ENCODE results near the gene FUOM.

FUOM gene

GRCh38 chr10:133353202-133353959 is 4.4 kb downstream of the FUOM start:
- DNase-seq (ENCODE audit: low spot score) (no peak), FAIRE-seq (no peak)

- DNase-seq (ENCODE audit: low spot score) (no peak), FAIRE-seq (no peak)
These were observed 6.2 kb downstream of the FUOM start for GRCh38 chr10:133351408-133352318.

DNA sequence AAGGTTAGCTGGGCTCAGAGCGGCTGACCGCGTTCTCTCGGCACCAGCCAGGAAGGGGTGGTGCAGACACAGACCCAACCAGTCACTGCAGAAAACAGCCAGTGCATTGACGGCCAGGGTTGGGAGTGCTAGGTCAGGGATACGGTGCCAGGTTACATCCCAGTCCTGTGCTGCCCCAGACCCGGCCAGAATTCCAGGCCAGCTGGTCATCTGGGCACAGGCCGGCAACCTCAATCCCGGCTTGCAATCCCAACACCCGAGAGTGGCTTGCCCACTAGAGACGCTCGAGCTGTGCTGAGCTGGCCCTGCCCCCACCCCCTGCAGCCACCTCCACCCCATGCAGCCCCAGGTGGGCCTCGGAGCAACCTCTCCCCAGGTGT is 6.9 kb downstream of the FUOM start:
- DNase-seq (ENCODE audit: low spot score), result no peak

GRCh38 chr10:133350283-133350949 is 7.4 kb downstream of the FUOM start:
- no peak for DNase-seq (ENCODE audit: low spot score)
- no peak for FAIRE-seq

More for the DNA sequence above, 6.9 kb downstream of the FUOM start:
- FAIRE-seq, result no peak

DNA sequence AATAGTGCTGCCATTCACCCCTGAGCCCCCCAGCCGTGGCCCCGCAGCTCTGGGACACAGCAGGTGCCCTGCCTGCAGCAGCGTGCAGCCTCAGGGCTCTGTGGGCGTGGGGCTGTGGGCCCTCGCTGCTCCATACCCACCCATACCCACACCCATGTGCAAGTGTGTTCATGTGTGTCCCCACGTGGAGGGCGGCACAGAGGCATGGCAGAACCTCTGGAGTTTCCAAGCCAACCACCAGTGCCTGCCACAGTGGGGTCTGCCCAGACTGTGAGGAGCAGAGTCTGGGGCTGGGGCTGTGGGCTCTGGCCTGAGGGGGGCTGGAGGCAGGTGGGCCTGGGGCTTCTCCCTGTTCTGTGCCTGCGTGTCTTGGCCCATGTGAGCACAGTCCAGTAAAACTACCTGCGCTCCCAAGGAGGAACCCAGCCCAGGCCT is 8.2 kb downstream of the FUOM start:
- no peak for DNase-seq (ENCODE audit: low spot score)
- no peak for FAIRE-seq

DNA sequence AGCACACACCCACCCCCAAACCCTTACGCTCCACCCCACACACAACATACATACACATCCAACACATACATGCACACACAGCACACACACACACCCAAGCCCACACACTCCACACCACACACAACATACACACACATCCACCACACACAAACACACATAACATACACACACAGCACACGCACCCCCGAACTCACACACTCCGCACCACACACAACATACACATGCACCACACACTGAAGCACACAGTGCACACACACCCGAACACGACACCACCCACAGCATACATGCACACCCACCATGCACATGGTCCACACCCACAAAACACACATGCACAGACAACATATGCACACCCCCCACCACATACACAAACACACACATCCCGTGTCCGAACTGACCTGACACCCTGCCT is 8.7 kb downstream of the FUOM start:
- DNase-seq (ENCODE audit: low spot score), result no peak
- peak; percentile 87 for FAIRE-seq

GRCh38 chr10:133347710-133348517 is 9.9 kb downstream of the FUOM start:
- FAIRE-seq, result no peak

DNA sequence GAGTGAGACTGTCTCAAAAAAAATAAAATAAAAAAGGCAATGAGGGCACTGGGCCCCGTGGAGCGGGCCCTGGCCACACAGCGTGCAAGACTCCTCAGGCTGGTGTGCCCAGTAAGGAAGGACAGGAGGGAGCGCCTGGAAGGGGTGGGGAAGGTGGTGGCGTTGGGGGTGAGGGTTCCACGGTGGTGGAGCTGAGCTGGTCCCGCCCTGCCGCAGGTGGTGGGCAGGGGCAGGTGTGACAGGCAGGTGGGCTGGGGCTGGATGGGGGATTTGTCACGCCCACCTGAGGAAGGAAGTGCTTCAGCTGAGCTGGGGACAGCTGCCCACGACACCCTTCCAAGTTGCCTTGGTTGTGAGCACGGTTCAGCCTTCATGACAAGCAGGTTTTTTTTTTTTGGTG is 11.4 kb downstream of the FUOM start:
- FAIRE-seq, result no peak
- DNase-seq (ENCODE audit: low spot score), result no peak

More at GRCh38 chr10:133347710-133348517, 9.9 kb downstream of the FUOM start:
- no peak for DNase-seq (ENCODE audit: low spot score)

DNA sequence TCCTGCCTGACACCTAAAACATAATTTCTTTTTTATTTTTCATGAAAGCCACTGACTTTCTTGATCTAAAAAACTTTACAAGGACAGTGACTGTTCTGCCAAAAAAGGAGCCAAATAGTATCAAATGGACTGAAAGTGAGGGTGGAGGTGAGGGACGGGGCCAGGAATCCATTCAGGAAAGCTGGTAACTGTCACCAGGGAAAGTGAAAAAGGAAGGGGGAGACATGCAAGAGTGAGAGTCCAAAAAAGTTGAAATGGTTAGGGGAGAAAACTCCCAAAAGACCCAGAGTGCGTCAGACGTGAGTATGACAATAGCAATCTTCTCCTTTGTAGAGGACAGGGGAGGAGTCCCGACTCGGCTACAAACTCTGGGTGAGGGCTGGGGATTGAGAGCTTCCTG is 13.6 kb downstream of the FUOM start:
- DNase-seq (ENCODE audit: low spot score) (no peak), FAIRE-seq (no peak)

GRCh38 chr10:133343558-133343957 is 14.3 kb downstream of the FUOM start:
- no peak for DNase-seq (ENCODE audit: low spot score)
- no peak for FAIRE-seq

DNA sequence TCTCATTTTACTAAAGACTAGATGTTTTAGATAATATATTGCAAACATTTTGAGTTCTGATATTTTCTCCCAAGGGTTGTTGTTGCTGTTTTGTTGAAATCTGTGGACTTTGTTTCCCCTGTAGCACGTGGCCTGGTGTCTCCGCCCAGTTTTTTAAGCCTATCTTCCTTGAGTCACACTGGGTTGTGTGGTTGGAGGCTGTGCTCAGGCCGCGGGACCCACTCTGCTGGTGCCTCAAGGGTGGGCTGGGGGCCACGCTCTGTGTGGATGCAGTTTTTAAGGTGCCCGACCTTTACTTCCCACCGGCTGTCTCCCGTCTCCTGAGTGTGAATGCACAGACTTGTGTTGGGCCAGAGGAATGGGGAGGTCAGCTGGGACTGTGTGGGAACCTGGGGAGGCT is 14.9 kb downstream of the FUOM start:
- DNase-seq (ENCODE audit: low spot score), result no peak
- no peak for FAIRE-seq

- DNase-seq (ENCODE audit: low spot score) (no peak), FAIRE-seq (no peak)
These were observed 15.8 kb downstream of the FUOM start for GRCh38 chr10:133341983-133342382.

DNA sequence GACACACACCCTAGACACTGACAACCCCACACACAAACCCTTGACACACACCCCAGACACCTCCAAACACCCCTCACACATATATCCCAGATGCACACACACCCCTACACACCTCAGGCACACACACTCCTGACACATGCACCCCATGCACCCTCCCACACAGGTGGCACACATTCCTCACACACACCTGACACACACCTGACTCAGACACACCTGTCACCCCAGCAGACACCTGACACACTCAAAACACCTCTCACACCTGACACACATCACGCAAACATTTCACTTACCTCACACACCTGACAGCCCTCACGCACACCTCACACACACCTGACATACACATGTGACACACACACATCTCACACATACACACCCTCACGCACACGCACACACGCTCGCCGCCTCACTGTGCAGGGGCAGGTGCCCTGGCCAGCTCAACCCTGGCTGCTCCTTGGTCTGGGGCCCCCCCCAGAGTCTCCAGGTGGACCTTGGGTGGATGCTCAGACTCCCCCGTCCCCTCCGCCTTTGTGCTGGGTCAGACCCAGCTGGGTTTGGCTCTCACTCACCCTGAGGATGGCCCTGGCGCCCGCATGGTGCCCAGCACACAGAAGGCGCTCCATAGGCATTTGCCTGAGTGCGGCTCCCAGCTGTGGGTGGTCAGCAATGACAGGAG is 18.0 kb downstream of the FUOM start:
- DNase-seq (ENCODE audit: low spot score) (no peak), FAIRE-seq (no peak)

DNA sequence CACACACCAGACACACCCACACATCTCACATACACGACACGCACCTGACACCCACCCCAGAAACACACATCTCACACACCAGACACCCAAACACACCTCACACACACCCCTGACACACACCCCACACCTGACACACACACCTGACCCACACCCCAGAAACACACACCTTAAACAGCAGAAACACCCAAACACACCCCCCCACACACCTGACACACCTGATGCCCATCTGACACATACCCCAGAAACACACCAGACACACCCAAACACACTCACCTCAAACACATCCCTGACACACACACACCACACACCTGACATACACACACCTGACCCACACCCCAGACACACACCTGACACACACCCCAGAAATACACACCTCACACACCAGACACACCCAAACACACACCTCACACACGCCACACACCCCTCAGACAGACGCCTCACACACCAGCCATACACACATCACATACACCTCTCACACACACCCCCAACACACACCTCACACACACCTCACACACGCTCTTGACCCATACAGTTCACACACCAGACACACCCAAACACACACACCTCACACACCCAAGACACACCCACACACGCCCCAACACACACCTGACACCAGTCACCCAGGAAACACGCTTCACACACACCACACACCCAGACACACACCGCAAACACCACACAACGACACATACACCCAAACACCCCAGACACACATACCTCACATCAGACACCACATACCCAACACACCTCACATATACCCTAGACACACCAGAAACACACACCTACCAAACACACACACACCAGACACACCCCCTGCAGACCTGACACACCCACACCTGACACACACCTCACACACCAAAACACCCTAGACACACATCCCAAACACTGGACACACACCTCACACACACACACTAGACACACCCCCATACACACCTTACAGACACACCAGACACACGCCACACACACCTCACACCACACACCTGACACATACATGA is 19.4 kb downstream of the FUOM start:
- no peak for DNase-seq (ENCODE audit: low spot score)
- FAIRE-seq, result peak; percentile 82

GRCh38 chr10:133337370-133337725 is 20.5 kb downstream of the FUOM start:
- DNase-seq (ENCODE audit: low spot score), result no peak
- FAIRE-seq, result no peak

GRCh38 chr10:133336577-133337369 is 21.0 kb downstream of the FUOM start, which contains the start of gene CALY:
Gene CALY, minus strand, starts transcription at chr10:133336896. Its CDS starts 7,907 bp downstream, at chr10:133328989.
- FAIRE-seq, result peak; percentile 23
- peak; percentile 80 for DNase-seq (ENCODE audit: low spot score)

DNA sequence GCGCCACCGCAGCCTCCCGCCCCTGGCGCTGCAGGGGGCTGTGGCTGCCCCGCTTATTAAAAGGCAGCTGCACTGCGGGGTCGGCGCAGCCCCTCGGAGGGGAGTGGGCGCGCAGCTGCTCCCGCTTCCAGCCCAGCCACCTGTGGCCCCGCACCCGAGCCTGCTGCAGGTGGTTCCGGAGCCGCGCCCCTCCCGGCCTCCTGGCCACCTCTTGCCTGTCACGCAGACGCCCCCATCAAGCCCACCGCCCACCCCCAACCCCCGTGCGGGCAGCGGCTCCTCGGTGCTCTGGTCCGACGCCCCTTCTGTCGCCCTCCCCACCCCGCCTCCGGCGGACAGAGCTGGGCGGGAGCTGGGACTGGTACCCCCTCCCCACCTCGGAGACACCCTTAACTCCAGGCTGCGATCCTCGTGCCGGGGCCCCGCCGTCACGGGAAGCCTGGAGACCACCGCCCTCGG is 21.7 kb downstream of the FUOM start:
- DNase-seq (ENCODE audit: low spot score) (no peak), FAIRE-seq (no peak)

Data from urothelium cell line (cell line).